ENCODE measurements around the gene NEDD4L. TPM values are rescaled to one million over a fixed set of nuclear protein-coding genes. Genes with fewer than 3 reads are reported as not detected.

The NEDD4L gene
- total RNA-seq, 5 donors from 2014 or later (not counting 1 experiment from before 2014, with no cell fraction given) = 4.4 to 10.7 (median 6.7) TPM

DNA sequence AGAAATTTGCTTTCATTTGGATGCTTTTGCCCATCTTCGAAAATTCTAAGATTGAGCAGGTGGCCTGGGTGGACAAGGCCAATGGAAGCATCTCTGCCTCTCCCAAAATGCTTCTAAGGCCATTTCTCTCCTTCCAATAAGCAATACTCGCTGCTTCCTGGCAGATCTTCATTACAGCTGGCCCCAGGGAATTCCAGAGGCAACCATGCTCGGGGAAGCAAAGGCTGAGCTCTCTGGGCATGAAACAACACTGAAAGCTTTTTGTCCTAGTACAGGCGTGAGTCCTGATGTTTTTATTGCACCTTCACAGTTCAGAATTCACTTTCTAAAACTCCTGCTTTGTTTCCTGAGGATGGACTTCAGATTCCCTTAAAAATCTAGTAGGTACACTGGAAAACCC, 11.8 kb upstream of the NEDD4L start:
- no peaks in the 10 kb centered on the region for H3K9me3 ChIP-seq
- POLR2A ChIA-PET = no interaction called here
- WGBS (ENCODE audit: insufficient coverage) = 63% methylated on average over 4 of the region's 4 CpGs
- ATAC-seq (replicated peaks in 1 of 4) = no peak
- H3K36me3 Mint-ChIP-seq = no peaks in the 10 kb centered on the region
- no peak overlapping the region for H3K27ac Mint-ChIP-seq
- H3K27me3 Mint-ChIP-seq = peaks cover 12 to 18% of the 10 kb centered on the region in 2 donors
- H3K9me3 Mint-ChIP-seq = no peaks in the 10 kb centered on the region
- no peak overlapping the region for H3K4me3 Mint-ChIP-seq
- no peaks in the 10 kb centered on the region for H3K4me1 ChIP-seq (ENCODE audit: control insufficient read depth in 1 of 2, extremely low read depth in 1 of 2, insufficient read depth in 2 of 2, low read length in 2 of 2)
- H3K36me3 ChIP-seq (ENCODE audit: control insufficient read depth in 2 of 2, extremely low read depth in 1 of 2, insufficient read depth in 1 of 2, low read length in 1 of 2) = no peaks in the 10 kb centered on the region
- no peak overlapping the region for H3K27ac ChIP-seq (ENCODE audit: low read length)
- H3K27me3 ChIP-seq (replicated peaks in 1 of 2; ENCODE audit: control insufficient read depth in 2 of 2, extremely low read depth in 1 of 2, insufficient read depth in 2 of 2, low read length in 1 of 2) = peaks cover 0 to 4% of the 10 kb centered on the region in 2 experiments
- H3K4me3 ChIP-seq (ENCODE audit: control insufficient read depth in 1 of 2, extremely low read depth in 1 of 2, low read length in 1 of 2) = no peak overlapping the region
- CTCF ChIA-PET = no interaction called here
- no peaks in the 10 kb centered on the region for H3K4me1 Mint-ChIP-seq
- no peak for DNase-seq

DNA sequence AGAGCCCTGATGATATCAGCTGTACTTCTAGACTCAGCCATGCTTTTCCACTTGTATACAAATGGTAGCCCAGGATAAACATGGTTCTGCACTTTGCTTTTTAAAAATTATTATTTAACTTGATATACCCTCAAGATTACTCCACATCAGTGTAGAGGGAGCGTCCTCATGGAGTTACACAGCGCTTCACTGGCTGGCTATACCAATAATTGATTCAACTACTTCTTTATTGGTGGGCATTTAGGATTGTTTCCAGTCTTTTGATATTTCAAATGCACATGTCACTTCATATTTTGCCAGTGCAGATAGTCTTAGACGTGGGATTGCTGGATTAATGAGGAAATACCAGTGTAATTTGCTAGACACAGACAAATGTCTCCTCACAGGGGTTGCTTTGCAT, 10.8 kb upstream of the NEDD4L start:
- H3K36me3 Mint-ChIP-seq = no peaks in the 10 kb centered on the region
- DNase-seq (no peak), ATAC-seq (replicated peaks in 1 of 4) (no peak)
- no peaks in the 10 kb centered on the region for H3K9me3 Mint-ChIP-seq
- H3K9me3 ChIP-seq = no peaks in the 10 kb centered on the region
- WGBS (ENCODE audit: insufficient coverage) = no CpG with 5 or more reads among the region's 3 CpGs
- H3K27ac ChIP-seq (ENCODE audit: low read length) = no peak overlapping the region
- no peaks in the 10 kb centered on the region for H3K36me3 ChIP-seq (ENCODE audit: control insufficient read depth in 2 of 2, extremely low read depth in 1 of 2, insufficient read depth in 1 of 2, low read length in 1 of 2)
- no peak overlapping the region for H3K4me3 ChIP-seq (ENCODE audit: control insufficient read depth in 1 of 2, extremely low read depth in 1 of 2, low read length in 1 of 2)
- POLR2A ChIA-PET = interaction anchor here in 1 of 2 donors (0.6 kb wide), 1 partner anchor 257 kb away, joined by 8 read pairs; no protein-coding TSS in a partner anchor
- no peak overlapping the region for H3K27ac Mint-ChIP-seq
- H3K4me3 Mint-ChIP-seq = no peak overlapping the region
- CTCF ChIA-PET = no interaction called here
- H3K4me1 ChIP-seq (ENCODE audit: control insufficient read depth in 1 of 2, extremely low read depth in 1 of 2, insufficient read depth in 2 of 2, low read length in 2 of 2) = no peaks in the 10 kb centered on the region
- peaks cover 0 to 4% of the 10 kb centered on the region in 2 experiments for H3K27me3 ChIP-seq (replicated peaks in 1 of 2; ENCODE audit: control insufficient read depth in 2 of 2, extremely low read depth in 1 of 2, insufficient read depth in 2 of 2, low read length in 1 of 2)
- H3K4me1 Mint-ChIP-seq = no peaks in the 10 kb centered on the region
- H3K27me3 Mint-ChIP-seq = peaks cover 12 to 16% of the 10 kb centered on the region in 2 donors

- no peaks in the 10 kb centered on the region for H3K4me1 ChIP-seq (ENCODE audit: control insufficient read depth in 1 of 2, extremely low read depth in 1 of 2, insufficient read depth in 2 of 2, low read length in 2 of 2)
- Mint-ChIP-seq H3K27ac (no peak overlapping the region), H3K36me3 (no peaks in the 10 kb centered on the region), H3K4me3 (no peak overlapping the region), H3K9me3 (no peaks in the 10 kb centered on the region), H3K4me1 (no peaks in the 10 kb centered on the region), H3K27me3 (peaks cover 12 to 16% of the 10 kb centered on the region in 2 donors)
- H3K4me3 ChIP-seq (ENCODE audit: control insufficient read depth in 1 of 2, extremely low read depth in 1 of 2, low read length in 1 of 2) = no peak overlapping the region
- no CpG with 5 or more reads among the region's 2 CpGs for WGBS (ENCODE audit: insufficient coverage)
- no peak for ATAC-seq (replicated peaks in 1 of 4)
- H3K27ac ChIP-seq (ENCODE audit: low read length) = no peak overlapping the region
- H3K9me3 ChIP-seq = no peaks in the 10 kb centered on the region
- no peaks in the 10 kb centered on the region for H3K36me3 ChIP-seq (ENCODE audit: control insufficient read depth in 2 of 2, extremely low read depth in 1 of 2, insufficient read depth in 1 of 2, low read length in 1 of 2)
- POLR2A ChIA-PET = no interaction called here
- peaks cover 0 to 8% of the 10 kb centered on the region in 2 experiments for H3K27me3 ChIP-seq (replicated peaks in 1 of 2; ENCODE audit: control insufficient read depth in 2 of 2, extremely low read depth in 1 of 2, insufficient read depth in 2 of 2, low read length in 1 of 2)
- no peak for DNase-seq
- CTCF ChIA-PET = no interaction called here
Observed at GRCh38 chr18:58034370-58034769, 9.7 kb upstream of the NEDD4L start.

DNA sequence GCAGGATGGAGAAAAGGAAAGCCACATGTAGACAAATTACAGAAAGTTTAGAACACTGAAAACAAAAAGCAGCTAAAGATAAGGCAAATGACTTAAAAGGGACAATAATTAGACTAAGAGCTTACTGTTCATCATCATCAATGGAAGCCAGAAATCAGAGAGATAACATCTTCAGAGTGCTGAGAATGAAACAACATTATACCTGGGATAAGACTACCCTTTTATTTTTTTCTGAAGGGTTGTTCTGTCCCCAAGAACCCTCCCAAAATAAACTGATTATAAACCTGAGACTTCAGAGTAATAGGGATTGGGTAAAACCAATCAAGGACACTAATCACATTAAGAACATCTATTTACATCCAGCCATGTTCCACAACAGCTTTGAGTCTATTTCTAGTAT, 6.9 kb upstream of the NEDD4L start:
- peaks cover 3 to 9% (median 4%) of the 10 kb centered on the region in 3 donors for H3K4me1 Mint-ChIP-seq
- Histone ChIP-seq H3K27me3 (replicated peaks in 1 of 2; ENCODE audit: control insufficient read depth in 2 of 2, extremely low read depth in 1 of 2, insufficient read depth in 2 of 2, low read length in 1 of 2) (peaks cover 0 to 5% of the 10 kb centered on the region in 2 experiments), H3K4me3 (ENCODE audit: control insufficient read depth in 1 of 2, extremely low read depth in 1 of 2, low read length in 1 of 2) (no peak overlapping the region), H3K4me1 (ENCODE audit: control insufficient read depth in 1 of 2, extremely low read depth in 1 of 2, insufficient read depth in 2 of 2, low read length in 2 of 2) (peaks cover 0 to 2% of the 10 kb centered on the region in 2 experiments), H3K9me3 (no peaks in the 10 kb centered on the region), H3K27ac (ENCODE audit: low read length) (no peak overlapping the region), H3K36me3 (ENCODE audit: control insufficient read depth in 2 of 2, extremely low read depth in 1 of 2, insufficient read depth in 1 of 2, low read length in 1 of 2) (no peaks in the 10 kb centered on the region)
- H3K27ac Mint-ChIP-seq = no peak overlapping the region
- CTCF ChIA-PET = interaction anchor here (0.6 to 1.1 kb wide), 3 partner anchors 13 to 103 kb away, joined by 3 read pairs; no protein-coding TSS in a partner anchor
- H3K4me3 Mint-ChIP-seq = no peak overlapping the region
- no peaks in the 10 kb centered on the region for H3K9me3 Mint-ChIP-seq
- DNase-seq = no peak
- no peaks in the 10 kb centered on the region for H3K36me3 Mint-ChIP-seq
- POLR2A ChIA-PET = interaction anchor here in 1 of 2 donors (0.7 kb wide), 1 partner anchor 834 kb away, joined by 3 read pairs; no protein-coding TSS in a partner anchor
- ATAC-seq (replicated peaks in 1 of 4) = no peak
- H3K27me3 Mint-ChIP-seq = peaks cover 12 to 17% of the 10 kb centered on the region in 2 donors

DNA sequence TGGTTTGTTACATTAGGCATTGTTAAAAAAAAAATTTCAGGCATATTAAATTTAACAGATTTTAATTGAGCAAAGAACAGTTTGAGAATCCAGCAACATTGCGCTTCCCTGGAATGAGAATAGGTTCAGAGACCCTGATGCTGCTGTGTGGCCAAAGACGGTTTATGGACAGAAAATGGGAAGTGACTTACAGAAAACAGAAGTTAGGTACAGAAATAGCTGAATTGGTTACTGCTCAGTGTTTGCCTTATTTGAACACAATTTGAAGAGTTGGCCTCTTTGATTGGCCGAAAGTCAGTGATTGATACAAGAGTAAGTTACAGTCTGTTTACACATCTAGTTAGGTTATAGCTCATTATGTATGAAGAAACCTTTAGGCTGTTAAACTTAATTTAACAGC, 6.0 kb upstream of the NEDD4L start:
- Mint-ChIP-seq H3K9me3 (no peaks in the 10 kb centered on the region), H3K36me3 (no peaks in the 10 kb centered on the region), H3K27me3 (peaks cover 12 to 17% of the 10 kb centered on the region in 2 donors), H3K4me1 (peaks cover 7 to 18% (median 10%) of the 10 kb centered on the region in 3 donors), H3K27ac (no peak overlapping the region), H3K4me3 (no peak overlapping the region)
- CTCF ChIA-PET = interaction anchor here (0.6 to 1.1 kb wide), 4 partner anchors 14 to 1126 kb away, joined by 3 to 4 read pairs (median 3); no protein-coding TSS in a partner anchor
- no peak for DNase-seq
- POLR2A ChIA-PET = interaction anchor here in 1 of 2 donors (0.5 to 0.7 kb wide), 2 partner anchors 442 to 833 kb away, joined by 3 to 6 read pairs; no protein-coding TSS in a partner anchor
- H3K4me3 ChIP-seq (ENCODE audit: control insufficient read depth in 1 of 2, extremely low read depth in 1 of 2, low read length in 1 of 2) = no peak overlapping the region
- no peaks in the 10 kb centered on the region for H3K9me3 ChIP-seq
- H3K27me3 ChIP-seq (replicated peaks in 1 of 2; ENCODE audit: control insufficient read depth in 2 of 2, extremely low read depth in 1 of 2, insufficient read depth in 2 of 2, low read length in 1 of 2) = peaks cover 0 to 5% of the 10 kb centered on the region in 2 experiments
- no peaks in the 10 kb centered on the region for H3K36me3 ChIP-seq (ENCODE audit: control insufficient read depth in 2 of 2, extremely low read depth in 1 of 2, insufficient read depth in 1 of 2, low read length in 1 of 2)
- 75% methylated on average over 3 of the region's 3 CpGs for WGBS (ENCODE audit: insufficient coverage)
- H3K27ac ChIP-seq (ENCODE audit: low read length) = no peak overlapping the region
- ATAC-seq (replicated peaks in 1 of 4) = no peak
- peaks cover 5 to 6% of the 10 kb centered on the region in 2 experiments for H3K4me1 ChIP-seq (ENCODE audit: control insufficient read depth in 1 of 2, extremely low read depth in 1 of 2, insufficient read depth in 2 of 2, low read length in 2 of 2)

GRCh38 chr18:58041633-58042032, 2.4 kb upstream of the NEDD4L start:
- H3K36me3 ChIP-seq (ENCODE audit: control insufficient read depth in 2 of 2, extremely low read depth in 1 of 2, insufficient read depth in 1 of 2, low read length in 1 of 2) = no peaks in the 10 kb centered on the region
- no peaks in the 10 kb centered on the region for H3K9me3 ChIP-seq
- no peaks in the 10 kb centered on the region for H3K9me3 Mint-ChIP-seq
- no peak overlapping the region for H3K4me3 ChIP-seq (ENCODE audit: control insufficient read depth in 1 of 2, extremely low read depth in 1 of 2, low read length in 1 of 2)
- POLR2A ChIA-PET = interaction anchor here in 1 of 2 donors (0.6 kb wide), 1 partner anchor 604 kb away, joined by 3 read pairs; no protein-coding TSS in a partner anchor
- WGBS (ENCODE audit: insufficient coverage) = no CpG with 5 or more reads among the region's 4 CpGs
- H3K4me1 Mint-ChIP-seq = peaks cover 25 to 37% (median 28%) of the 10 kb centered on the region in 3 donors
- H3K4me3 Mint-ChIP-seq = no peak overlapping the region
- no peak for DNase-seq
- peaks cover 0 to 14% of the 10 kb centered on the region in 2 donors for H3K27me3 Mint-ChIP-seq
- H3K27ac Mint-ChIP-seq = peak overlapping the region in 1 of 2 donors; percentile 14
- no peaks in the 10 kb centered on the region for H3K36me3 Mint-ChIP-seq
- H3K27me3 ChIP-seq (replicated peaks in 1 of 2; ENCODE audit: control insufficient read depth in 2 of 2, extremely low read depth in 1 of 2, insufficient read depth in 2 of 2, low read length in 1 of 2) = peaks cover 0 to 19% of the 10 kb centered on the region in 2 experiments
- H3K27ac ChIP-seq (ENCODE audit: low read length) = no peak overlapping the region
- no peak for ATAC-seq (replicated peaks in 1 of 4)
- CTCF ChIA-PET = interaction anchor here (0.6 to 1.2 kb wide), 4 partner anchors 140 to 1949 kb away, joined by 3 to 6 read pairs (median 3); no protein-coding TSS in a partner anchor
- peaks cover 14 to 22% of the 10 kb centered on the region in 2 experiments for H3K4me1 ChIP-seq (ENCODE audit: control insufficient read depth in 1 of 2, extremely low read depth in 1 of 2, insufficient read depth in 2 of 2, low read length in 2 of 2)

Measured in T-cell (primary cell).